WI38 (cell line): ENCODE measurements around the gene ELOF1.

Experiments
- H3K4me3 ChIP-seq: 2 replicates; pipeline ENCODE4 v1.5.1; 2011; ENCODE audit warnings: low read depth, mild to moderate bottlenecking, control low read depth, low read length
- CTCF ChIP-seq: IDR thresholded peaks from 2 replicates; pipeline ENCODE4 v1.5.1; 2012; ENCODE audit warnings: low read depth, mild to moderate bottlenecking, control low read depth, low read length

ELOF1 gene

DNA sequence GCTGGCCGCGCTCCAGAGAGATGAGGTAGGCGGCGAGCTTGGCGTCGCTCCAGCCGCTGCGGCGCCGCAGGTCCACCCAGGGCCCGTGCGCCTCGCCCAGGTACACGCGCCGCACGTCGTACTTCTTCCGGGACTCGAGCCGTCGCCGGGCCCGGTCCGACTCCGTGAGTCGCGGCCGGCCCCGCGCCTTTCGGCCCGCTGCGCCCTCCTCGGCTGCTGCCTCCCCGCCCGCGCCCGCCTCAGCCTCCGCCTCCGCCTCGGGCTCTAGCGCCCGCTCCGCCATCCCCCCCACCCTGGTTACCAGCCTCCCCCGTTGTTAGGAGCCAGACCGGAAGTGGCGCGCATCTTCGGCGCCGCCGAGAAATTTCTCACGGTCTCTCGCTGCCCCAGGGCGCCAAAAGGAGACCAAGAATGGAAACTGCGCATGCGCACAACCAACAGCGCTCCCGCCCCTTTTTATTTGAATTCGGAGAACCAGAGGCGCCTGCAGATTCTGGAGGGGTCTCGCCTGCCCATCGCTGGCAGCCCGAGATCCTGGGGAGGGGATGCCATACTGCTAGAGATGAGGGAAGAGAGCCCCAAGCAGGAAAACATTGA, 53.4 kb downstream of the ELOF1 start, which contains the start of gene ZNF653:
Gene ZNF653, minus strand, starts transcription at position 336 of the 597 bp plus-strand sequence. Its CDS starts 53 bp downstream, at position 283.
- H3K4me3 ChIP-seq: peak within 1 kb of the TSS; percentile 76
- no peak for TF ChIP-seq CTCF

GRCh38 chr19:11505032-11505503, 54.0 kb downstream of the ELOF1 start:
- TF ChIP-seq CTCF: no peak
- peak overlapping the region; percentile 76 for H3K4me3 ChIP-seq

- H3K4me3 ChIP-seq: peak overlapping the region; percentile 76
- TF ChIP-seq CTCF: no peak
These were observed 54.5 kb downstream of the ELOF1 start for GRCh38 chr19:11504502-11505031.
